Hepatocyte (in vitro differentiated cells): Measurements from ENCODE around the gene CAPZA2. TPM values are rescaled to one million over a fixed set of nuclear protein-coding genes. Genes with fewer than 3 reads are reported as not detected.

Experiments used
- DNase-seq: peaks from one replicate; pipeline ENCODE4 v3.0.0-alpha.2; 2016; ENCODE audit warnings: low spot score
- H2AFZ ChIP-seq: fragments of 200-600 bp; sonication (generic); 2 replicates; pipeline ENCODE4 v1.6.0; 2016; ENCODE audit warnings: antibody characterized with exemption, mild to moderate bottlenecking
- H3K27ac ChIP-seq: fragments of 200-600 bp; sonication (generic); 2 replicates; pipeline ENCODE4 v1.5.1; 2016; ENCODE audit warnings: mild to moderate bottlenecking
- H3K27me3 ChIP-seq: fragments of 200-600 bp; sonication (generic); 2 replicates; pipeline ENCODE4 v1.6.1; 2016
- H3K36me3 ChIP-seq: fragments of 200-600 bp; sonication (generic); replicated peaks from 2 replicates; pipeline ENCODE4 v1.5.1; 2016; ENCODE audit warnings: low read depth; ENCODE audit not compliant: insufficient read depth
- H3K4me1 ChIP-seq: fragments of 200-600 bp; sonication (generic); 2 replicates; pipeline ENCODE4 v1.5.1; 2016; ENCODE audit warnings: mild to moderate bottlenecking, moderate library complexity; ENCODE audit not compliant: insufficient read depth
- H3K4me2 ChIP-seq: fragments of 200-600 bp; sonication (generic); 2 replicates; pipeline ENCODE4 v1.6.0; 2016
- H3K4me3 ChIP-seq: fragments of 200-600 bp; sonication (generic); 2 replicates; pipeline ENCODE4 v1.5.1; 2016; ENCODE audit warnings: mild to moderate bottlenecking
- H3K79me2 ChIP-seq: fragments of 200-600 bp; sonication (generic); 2 replicates; pipeline ENCODE4 v1.6.0; 2017; ENCODE audit warnings: mild to moderate bottlenecking
- H3K9me2 ChIP-seq: fragments of 200-600 bp; sonication (generic); replicated peaks from 2 replicates; pipeline ENCODE4 v1.6.0; 2017; ENCODE audit warnings: mild to moderate bottlenecking; ENCODE audit not compliant: insufficient read depth
- H3K9me3 ChIP-seq: fragments of 200-600 bp; sonication (generic); 2 replicates; pipeline ENCODE4 v1.5.1; 2016; ENCODE audit warnings: low read depth, mild to moderate bottlenecking
- H4K20me1 ChIP-seq: fragments of 200-600 bp; sonication (generic); 2 replicates; pipeline ENCODE4 v1.6.0; 2016; ENCODE audit warnings: mild to moderate bottlenecking; ENCODE audit not compliant: insufficient read depth, poor library complexity, severe bottlenecking
- CTCF ChIP-seq: fragments of 200-600 bp; sonication (generic); IDR thresholded peaks from 2 replicates; pipeline ENCODE4 v1.5.1; 2016; ENCODE audit warnings: antibody characterized with exemption, mild to moderate bottlenecking; ENCODE audit not compliant: poor library complexity
- EZH2 ChIP-seq: fragments of 200-600 bp; sonication (generic); IDR thresholded peaks from 2 replicates; pipeline ENCODE4 v1.6.1; 2016; ENCODE audit warnings: antibody characterized with exemption, mild to moderate bottlenecking, borderline replicate concordance
- EZH2phosphoT487 ChIP-seq: fragments of 200-600 bp; sonication (generic); IDR thresholded peaks from one replicate; pipeline ENCODE4 v1.6.1; 2018; ENCODE audit warnings: antibody characterized with exemption, mild to moderate bottlenecking, low read depth, moderate library complexity; ENCODE audit not compliant: unreplicated experiment, severe bottlenecking
- WGBS: methylation state at CpG from one replicate; pipeline ENCODE4 v1.1.6; 2016; ENCODE audit warnings: low lambda C conversion rate; ENCODE audit errors: missing lambda C conversion rate; 5-methylcytosine and 5-hydroxymethylcytosine counted together
- polyA plus RNA-seq: library from polyadenylated mRNA; unstranded; fragments of >200 nt; fragmentation: Nextera tagmentation; extraction: Ambion mirVana; gene quantifications from 2 replicates; pipeline ENCODE4 v1.2.1, GENCODE V29; 2016
- total RNA-seq: library from RNA; depleted of rRNA; stranded (reverse); fragments of >200 nt; gene quantifications from 2 replicates; pipeline ENCODE4 v1.2.3, GENCODE V29; 2014

Gene CAPZA2
- total and polyA plus RNA-seq, 2 experiments from 2014 or later, result 151 to 154 TPM

- TF ChIP-seq EZH2phosphoT487 (no peak), EZH2 (no peak), CTCF (no peak)
- Histone ChIP-seq H3K9me2 (no peaks in the 10 kb centered on the region), H3K27me3 (no peaks in the 10 kb centered on the region), H3K4me3 (no peak overlapping the region), H3K9me3 (no peaks in the 10 kb centered on the region), H3K27ac (no peak overlapping the region), H3K79me2 (peaks cover 22% of the 10 kb centered on the region), H4K20me1 (no peaks in the 10 kb centered on the region), H2AFZ (no peak overlapping the region), H3K4me1 (peaks cover 27% of the 10 kb centered on the region), H3K4me2 (peak overlapping the region; percentile 96), H3K36me3 (no peaks in the 10 kb centered on the region)
- 97% methylated on average over 17 of the region's 17 CpGs for WGBS
- DNase-seq, result no peak
Measured at GRCh38 chr7:116951366-116952292, 89.2 kb downstream of the CAPZA2 start.

- Histone ChIP-seq H3K79me2 (peaks cover 34% of the 10 kb centered on the region), H3K4me2 (peak overlapping the region; percentile 96), H2AFZ (peak overlapping the region; percentile 88), H3K27me3 (no peaks in the 10 kb centered on the region), H3K4me1 (peaks cover 27% of the 10 kb centered on the region), H3K4me3 (peak overlapping the region; percentile 94), H3K9me3 (no peaks in the 10 kb centered on the region), H4K20me1 (peaks cover 2% of the 10 kb centered on the region), H3K36me3 (no peaks in the 10 kb centered on the region), H3K27ac (peak overlapping the region; percentile 100), H3K9me2 (no peaks in the 10 kb centered on the region)
- peak; percentile 42 for DNase-seq
- TF ChIP-seq EZH2phosphoT487, result no peak
- no peak for TF ChIP-seq EZH2
- no peak for TF ChIP-seq CTCF
- WGBS, result 2% methylated on average over 25 of the region's 25 CpGs
Measured at GRCh38 chr7:116952635-116953371, 90.4 kb downstream of the CAPZA2 start.

GRCh38 chr7:116953372-116953905 lies 91.1 kb downstream of the CAPZA2 start, which contains the start of gene ST7:
Gene ST7, plus strand, starts transcription at chr7:116953501. Its CDS starts 40 bp downstream, at chr7:116953541.
- TF ChIP-seq EZH2 (no peak), EZH2phosphoT487 (no peak), CTCF (no peak)

More at GRCh38 chr7:116953372-116953905, 91.1 kb downstream of the CAPZA2 start, which contains the start of gene ST7:
- Histone ChIP-seq H2AFZ (peak within 1 kb of the TSS; percentile 97), H3K4me2 (peak within 1 kb of the TSS; percentile 96), H3K9me2 (no peaks in the 10 kb centered on the region), H3K79me2 (peaks cover 40% of the 10 kb centered on the region), H3K27ac (peak within 1 kb of the TSS; percentile 100), H3K4me3 (peak within 1 kb of the TSS; percentile 94), H3K27me3 (no peaks in the 10 kb centered on the region), H3K4me1 (peaks cover 27% of the 10 kb centered on the region), H4K20me1 (peaks cover 3% of the 10 kb centered on the region), H3K36me3 (no peaks in the 10 kb centered on the region), H3K9me3 (no peaks in the 10 kb centered on the region)
- peak; percentile 89 for DNase-seq
- under 1% methylated on average over 49 of the region's 77 CpGs for WGBS
